Fibroblast of skin of abdomen (primary cell): ENCODE data around the gene DDX42.
A peak's percentile ranks its signal among the peaks of the same experiment; 100 is the strongest.
"Not testable (repeated sequence)": the region's sequence is repeated elsewhere in the genome, so short reads cannot be mapped to it uniquely, and the experiment has no call there.

Experiments
- DNase-seq: peaks from one replicate; pipeline ENCODE4 v3.0.0-alpha.2; 2013

The DDX42 gene

GRCh38 chr17:63841350-63842172 lies 67.6 kb downstream of the DDX42 start:
- peak; percentile 18 for DNase-seq

GRCh38 chr17:63842173-63842539 lies 68.2 kb downstream of the DDX42 start:
- DNase-seq = no peak

- DNase-seq = peak; percentile 100
Observed at GRCh38 chr17:63842540-63843386, 68.8 kb downstream of the DDX42 start, which contains the start of gene SMARCD2. Gene SMARCD2, minus strand, starts transcription at chr17:63842685. Its CDS starts 11 bp downstream, at chr17:63842674.

- peak; percentile 51 for DNase-seq
Observed at GRCh38 chr17:63843387-63843888, 69.5 kb downstream of the DDX42 start.

GRCh38 chr17:63843910-63844677 lies 70.1 kb downstream of the DDX42 start:
- no peak for DNase-seq

GRCh38 chr17:63845509-63845908 lies 71.5 kb downstream of the DDX42 start:
- no peak for DNase-seq

GRCh38 chr17:63847525-63848249 lies 73.7 kb downstream of the DDX42 start:
- no peak for DNase-seq

GRCh38 chr17:63848834-63849689 lies 75.1 kb downstream of the DDX42 start:
- DNase-seq = peak; percentile 91

- no peak for DNase-seq
Observed at GRCh38 chr17:63850401-63850800, 76.4 kb downstream of the DDX42 start.

- no peak for DNase-seq
Observed at GRCh38 chr17:63853260-63853659, 79.3 kb downstream of the DDX42 start.

- DNase-seq = no peak
Observed at GRCh38 chr17:63854709-63855108, 80.7 kb downstream of the DDX42 start.

- DNase-seq = no peak
Observed at GRCh38 chr17:63855185-63855584, 81.2 kb downstream of the DDX42 start.

- DNase-seq = not testable (repeated sequence)
Observed at GRCh38 chr17:63856425-63856824, 82.5 kb downstream of the DDX42 start.

- no peak for DNase-seq
Observed at GRCh38 chr17:63859257-63859656, 85.3 kb downstream of the DDX42 start.

- not testable (repeated sequence) for DNase-seq
Observed at GRCh38 chr17:63866625-63867024, 92.7 kb downstream of the DDX42 start.
